ENCODE results near the gene SLC1A3.
A peak's percentile ranks its signal among the peaks of the same experiment; 100 is the strongest.

Gene SLC1A3

GRCh38 chr5:36599986-36600779 is 6.2 kb upstream of the SLC1A3 start:
- FAIRE-seq, result no peak
- no peak for DNase-seq (ENCODE audit: insufficient read length, low spot score)

- DNase-seq (ENCODE audit: insufficient read length, low spot score) (no peak), FAIRE-seq (no peak)
These were observed 5.4 kb upstream of the SLC1A3 start for GRCh38 chr5:36600917-36601527.

- FAIRE-seq (no peak), DNase-seq (ENCODE audit: insufficient read length, low spot score) (no peak)
These were observed 3.6 kb upstream of the SLC1A3 start for GRCh38 chr5:36602704-36603321.

- no peak for FAIRE-seq
- DNase-seq (ENCODE audit: insufficient read length, low spot score), result no peak
These were observed 1.2 kb upstream of the SLC1A3 start for GRCh38 chr5:36605241-36605640.

DNA sequence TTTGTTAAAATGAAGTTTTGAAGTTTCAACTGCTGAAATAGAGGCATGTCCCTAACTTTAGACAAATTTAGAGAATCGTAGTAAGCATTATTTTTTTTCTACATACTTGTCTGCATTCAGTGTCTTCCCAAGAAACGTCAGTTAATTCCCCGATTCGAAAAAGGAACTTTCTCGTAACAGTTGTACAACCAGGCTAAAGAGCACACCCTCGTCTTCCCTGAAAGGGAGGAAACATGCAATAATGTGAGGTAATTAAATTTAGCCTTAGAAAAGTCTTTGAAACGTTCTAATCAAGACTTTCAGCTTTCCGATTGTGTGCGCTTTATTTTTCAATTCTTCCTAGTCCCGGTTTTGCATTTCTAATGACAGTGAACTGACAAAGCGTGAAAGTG is 374 bp upstream of the SLC1A3 start:
- no peak for DNase-seq (ENCODE audit: insufficient read length, low spot score)
- peak; percentile 23 for FAIRE-seq

- FAIRE-seq, result no peak
- no peak for DNase-seq (ENCODE audit: insufficient read length, low spot score)
These were observed 737 bp downstream of the SLC1A3 start for GRCh38 chr5:36607114-36607571.

GRCh38 chr5:36607838-36608783 is 1.7 kb downstream of the SLC1A3 start:
- no peak for DNase-seq (ENCODE audit: insufficient read length, low spot score)
- FAIRE-seq, result no peak

- FAIRE-seq (no peak), DNase-seq (ENCODE audit: insufficient read length, low spot score) (no peak)
These were observed 4.2 kb downstream of the SLC1A3 start for GRCh38 chr5:36610621-36611020.

GRCh38 chr5:36611520-36612274 is 5.3 kb downstream of the SLC1A3 start:
- no peak for FAIRE-seq
- DNase-seq (ENCODE audit: insufficient read length, low spot score), result no peak

- DNase-seq (ENCODE audit: insufficient read length, low spot score) (no peak), FAIRE-seq (no peak)
These were observed 6.8 kb downstream of the SLC1A3 start for GRCh38 chr5:36613241-36613640.

DNA sequence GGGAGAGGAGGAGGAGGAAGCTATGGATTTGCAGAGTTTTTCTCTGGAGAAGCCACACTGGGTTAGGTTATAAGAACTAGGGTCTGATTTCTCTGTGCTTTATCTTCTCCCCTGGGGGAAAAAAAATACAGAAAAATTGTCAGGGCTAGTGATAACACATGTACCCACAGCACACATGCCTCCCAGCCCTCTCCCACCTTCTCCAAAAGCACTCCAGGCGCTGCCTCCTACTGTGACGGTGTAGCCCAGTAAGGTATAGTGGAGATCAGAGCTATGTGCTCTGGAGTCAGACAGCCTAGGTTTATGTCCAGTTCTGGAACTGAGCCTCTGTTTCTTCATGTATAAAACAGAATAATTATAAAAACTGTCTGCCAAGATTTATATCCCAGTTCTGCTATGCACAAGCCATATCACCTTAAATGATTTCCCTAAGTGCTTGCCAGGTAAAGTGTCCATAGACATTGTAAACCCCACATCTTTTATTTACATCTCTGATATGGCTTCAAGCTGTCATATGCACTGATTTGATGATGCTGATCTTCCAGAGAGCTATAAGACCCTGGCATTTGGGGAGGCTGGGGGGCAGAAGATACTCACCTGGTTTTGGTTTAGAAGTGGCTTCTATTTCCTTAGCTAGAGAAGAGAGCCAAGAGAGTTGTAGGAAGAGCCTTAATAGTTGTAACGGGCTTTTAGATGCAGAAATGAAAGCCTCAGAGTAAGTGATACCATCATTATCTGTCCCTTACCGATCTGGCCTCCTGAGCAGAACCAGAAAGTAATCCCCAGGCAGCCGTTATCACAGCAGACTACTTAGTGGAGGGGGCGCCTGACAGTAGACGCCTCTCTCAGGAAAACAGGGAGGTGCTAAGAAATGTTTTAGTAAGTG is 7.6 kb downstream of the SLC1A3 start:
- FAIRE-seq, result no peak
- no peak for DNase-seq (ENCODE audit: insufficient read length, low spot score)

GRCh38 chr5:36614657-36615308 is 8.4 kb downstream of the SLC1A3 start:
- no peak for DNase-seq (ENCODE audit: insufficient read length, low spot score)
- no peak for FAIRE-seq

GRCh38 chr5:36619012-36619635 is 12.7 kb downstream of the SLC1A3 start:
- FAIRE-seq, result no peak

GRCh38 chr5:36621985-36622384 is 15.6 kb downstream of the SLC1A3 start:
- no peak for DNase-seq (ENCODE audit: insufficient read length, low spot score)
- no peak for FAIRE-seq

More at GRCh38 chr5:36619012-36619635, 12.7 kb downstream of the SLC1A3 start:
- no peak for DNase-seq (ENCODE audit: insufficient read length, low spot score)

DNA sequence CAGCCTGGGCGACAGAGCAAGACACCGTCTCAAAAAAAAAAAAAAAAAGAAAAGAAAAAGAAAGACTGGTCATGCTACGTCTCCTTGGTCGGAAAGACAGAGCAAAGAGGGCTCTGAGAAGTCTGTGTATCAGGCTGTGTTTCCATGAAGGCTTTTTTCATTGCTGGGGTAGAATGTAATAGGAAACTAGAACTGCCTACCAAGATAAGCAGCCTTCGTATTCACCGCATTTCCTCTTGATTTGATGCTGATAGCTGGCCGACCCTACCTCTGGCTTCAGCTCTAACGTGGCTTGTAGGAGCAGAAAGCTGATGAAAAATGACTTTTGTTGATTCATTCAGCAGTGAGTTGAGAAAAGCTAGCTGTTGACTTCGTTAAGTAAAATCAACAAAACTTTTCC is 17.4 kb downstream of the SLC1A3 start:
- FAIRE-seq (no peak), DNase-seq (ENCODE audit: insufficient read length, low spot score) (no peak)

GRCh38 chr5:36624277-36624676 is 17.9 kb downstream of the SLC1A3 start:
- no peak for FAIRE-seq

GRCh38 chr5:36628695-36629094 is 22.3 kb downstream of the SLC1A3 start:
- FAIRE-seq, result no peak

More at GRCh38 chr5:36624277-36624676, 17.9 kb downstream of the SLC1A3 start:
- DNase-seq (ENCODE audit: insufficient read length, low spot score), result no peak

DNA sequence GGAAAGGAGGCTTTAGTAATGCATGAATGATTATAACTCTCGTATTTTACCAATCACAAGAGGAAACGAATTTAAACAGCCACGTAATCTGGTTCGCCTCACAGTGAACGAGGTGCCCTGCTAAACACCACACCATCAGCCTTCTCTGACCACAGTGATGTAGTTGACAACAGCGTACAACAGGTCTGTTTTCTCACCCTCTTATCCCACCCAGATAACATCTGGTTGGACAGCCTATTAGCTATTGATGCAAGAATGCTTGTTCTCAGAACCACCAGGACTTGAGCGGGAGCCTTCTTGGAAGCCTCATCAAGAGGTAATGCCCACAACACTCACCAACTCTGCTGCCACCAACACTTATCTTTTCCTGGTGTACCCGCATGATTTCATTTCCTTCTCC is 23.3 kb downstream of the SLC1A3 start:
- no peak for FAIRE-seq
- DNase-seq (ENCODE audit: insufficient read length, low spot score), result no peak

More at GRCh38 chr5:36628695-36629094, 22.3 kb downstream of the SLC1A3 start:
- no peak for DNase-seq (ENCODE audit: insufficient read length, low spot score)

All from GM19239 (cell line).